GM12878 (cell line): ENCODE measurements around the gene SOX6. TPM values are rescaled to one million over a fixed set of nuclear protein-coding genes. Genes with fewer than 3 reads are reported as not detected.

Experiments used
- ATAC-seq: fragments of 200-7000 bp; cut with Tn5 transposase; 3 replicates; pipeline ENCODE4 v1.9.1; 2020; ENCODE audit warnings: mild to moderate bottlenecking, moderate library complexity
- BruUV-seq: library from RNA; stranded (reverse); fragments of 400-500 nt; replicated peaks from 2 replicates; lab custom pipeline; 2021; lab: Mats Ljungman, UMichigan
- CTCF ChIA-PET: fragments of 300-600 bp; sonication (Branson Sonifier 250); formaldehyde crosslinking; extraction: SDS; loops from one replicate; lab custom pipeline; 2021; ENCODE audit warnings: inconsistent platforms; lab: Yijun Ruan, JAX
- POLR2A ChIA-PET: fragments of 350-600 bp; formaldehyde crosslinking; extraction: SDS; loops from one replicate; lab custom pipeline; 2021; ENCODE audit warnings: inconsistent platforms; lab: Charles Lee
- RAD21 ChIA-PET: fragments of 300-600 bp; sonication (Branson Sonifier 250); formaldehyde crosslinking; loops from one replicate; lab custom pipeline; 2023; ENCODE audit warnings: antibody characterized with exemption; ENCODE audit not compliant: unreplicated experiment; lab: Charles Lee
- SMC1A ChIA-PET: fragments of 300-600 bp; sonication (Branson Sonifier 250); formaldehyde crosslinking; loops from one replicate; lab custom pipeline; 2023; ENCODE audit not compliant: unreplicated experiment, uncharacterized antibody; lab: Charles Lee
- DNase-seq: peaks from one replicate; pipeline ENCODE4 v3.0.0-alpha.2; 2011; ENCODE audit warnings: low read depth, low spot score
- FAIRE-seq: peaks from 3 replicates; lab custom pipeline; 2011; peaks lifted over from hg19 to GRCh38; lab: Jason Lieb, UNC
- H2AFZ ChIP-seq: 2 replicates; pipeline ENCODE4 v1.6.0; 2011; ENCODE audit warnings: low read depth, low read length, control low read depth; ENCODE audit not compliant: control insufficient read depth
- H3K27ac ChIP-seq: 2 replicates; pipeline ENCODE4 v1.5.1; 2011; ENCODE audit warnings: control low read depth; ENCODE audit not compliant: control insufficient read depth, insufficient read depth
- H3K27me3 ChIP-seq, 2 experiments: replicated peaks in 1 of 2; 2 replicates each; pipeline versions ENCODE4 v1.6.0 to v1.6.1; 2011; ENCODE audit warnings: low read length in 1 of 2; ENCODE audit not compliant: control insufficient read depth in 2 of 2, insufficient read depth in 2 of 2
- H3K36me3 ChIP-seq, 2 experiments: 2 replicates each; pipeline ENCODE4 v1.5.1; 2011; ENCODE audit warnings: low read length in 1 of 2; ENCODE audit not compliant: control insufficient read depth in 2 of 2, insufficient read depth in 2 of 2
- H3K4me1 ChIP-seq: 2 replicates; pipeline ENCODE4 v1.6.1; 2011; ENCODE audit warnings: mild to moderate bottlenecking, low read length, moderate library complexity, mixed read lengths; ENCODE audit not compliant: control insufficient read depth, insufficient read depth
- H3K4me2 ChIP-seq: 2 replicates; pipeline ENCODE4 v1.6.0; 2011; ENCODE audit warnings: control low read depth; ENCODE audit not compliant: control insufficient read depth, insufficient read depth
- H3K4me3 ChIP-seq: fragments of 200-600 bp; sonication (generic); 2 replicates; pipeline ENCODE4 v1.5.1; 2016
- H3K79me2 ChIP-seq: 2 replicates; pipeline ENCODE4 v1.6.0; 2011; ENCODE audit warnings: low read length; ENCODE audit not compliant: control insufficient read depth, insufficient read depth
- H3K9ac ChIP-seq: 2 replicates; pipeline ENCODE4 v1.8.0; 2011; ENCODE audit warnings: low read length, control low read depth, mixed read lengths; ENCODE audit not compliant: control insufficient read depth, insufficient read depth
- H3K9me3 ChIP-seq: replicated peaks from 3 replicates; pipeline ENCODE4 v1.5.1; 2011; ENCODE audit warnings: mild to moderate bottlenecking, low read length; ENCODE audit not compliant: control insufficient read depth, insufficient read depth
- H4K20me1 ChIP-seq: 2 replicates; pipeline ENCODE4 v1.6.0; 2011; ENCODE audit not compliant: control insufficient read depth, insufficient read depth
- CREM ChIP-seq: IDR thresholded peaks from 2 replicates; pipeline ENCODE4 v1.6.1; 2014; ENCODE audit warnings: antibody characterized with exemption, low read depth
- EED ChIP-seq: sonication (generic); IDR thresholded peaks from 2 replicates; pipeline ENCODE4 v1.6.1; 2016; ENCODE audit warnings: antibody characterized with exemption, low read depth
- EP300 ChIP-seq, 2 experiments: fragments of 150-350 bp in 1 of 2; IDR thresholded peaks; 2 replicates each; pipeline ENCODE4 v1.6.1; 2011 to 2012; ENCODE audit warnings: low read depth in 2 of 2, low read length in 2 of 2, borderline replicate concordance in 1 of 2, improper control_type of control experiment in 1 of 2, inconsistent platforms in 1 of 2; ENCODE audit not compliant: control insufficient read depth in 1 of 2
- FOXM1 ChIP-seq: IDR thresholded peaks from 2 replicates; pipeline ENCODE4 v1.6.1; 2012; ENCODE audit warnings: low read depth, mild to moderate bottlenecking, inconsistent platforms, low read length, moderate library complexity
- HDGF ChIP-seq: fragments of 450-650 bp; IDR thresholded peaks from 2 replicates; pipeline ENCODE4 v1.6.1; 2016; ENCODE audit warnings: antibody characterized with exemption
- IKZF2 ChIP-seq, 2 experiments: fragments of 450-650 bp; IDR thresholded peaks; 2 replicates each; pipeline ENCODE4 v1.6.1; 2017; ENCODE audit warnings: mild to moderate bottlenecking in 2 of 2, moderate library complexity in 2 of 2
- NFYA ChIP-seq: IDR thresholded peaks from 2 replicates; pipeline ENCODE4 v1.6.1; 2011; ENCODE audit warnings: low read depth, mild to moderate bottlenecking, low read length, improper control_type of control experiment, borderline replicate concordance
- POLR2A ChIP-seq: IDR thresholded peaks from 2 replicates; pipeline ENCODE4 v1.6.1; 2011; ENCODE audit warnings: low read depth, mild to moderate bottlenecking, low read length
- POU2F2 ChIP-seq: IDR thresholded peaks from 3 replicates; pipeline ENCODE4 v1.6.1; 2011; ENCODE audit warnings: low read depth, mild to moderate bottlenecking, low read length, borderline replicate concordance
- SPI1 ChIP-seq: IDR thresholded peaks from 2 replicates; pipeline ENCODE4 v1.6.1; 2011; ENCODE audit warnings: low read depth, mild to moderate bottlenecking, low read length, moderate library complexity, borderline replicate concordance; ENCODE audit not compliant: insufficient read depth
- ZNF24 ChIP-seq: fragments of 450-650 bp; IDR thresholded peaks from 2 replicates; pipeline ENCODE4 v1.6.1; 2017; ENCODE audit warnings: antibody characterized with exemption, mild to moderate bottlenecking
- WGBS: methylation state at CpG from one replicate; pipeline ENCODE4 v1.1.6; 2016; ENCODE audit warnings: low lambda C conversion rate; ENCODE audit not compliant: insufficient replicate concordance, insufficient coverage; ENCODE audit errors: missing lambda C conversion rate; 5-methylcytosine and 5-hydroxymethylcytosine counted together
- in situ Hi-C: fragments of 300-500 bp; cut with MboI; formaldehyde crosslinking; loops from 9 replicates; pipeline ENCODE4 v1.14.3; 2018; ENCODE audit warnings: mixed read lengths
- intact Hi-C: fragments of 100-400 bp; cut with micrococcal nuclease; formaldehyde crosslinking; loops from one replicate; pipeline ENCODE4 v1.14.2; 2022; ENCODE audit not compliant: unreplicated experiment
- polyA plus RNA-seq, 11 experiments: library from polyadenylated mRNA; depleted of rRNA in 4 of 11; unstranded in 6 of 11; stranded (reverse) in 5 of 11; fragments of >200 nt; fragmentation: Nextera tagmentation in 4 of 11; fragmentation: Illumina TruSeq in 1 of 11; extraction: Ambion mirVana in 4 of 11; extraction: Trizol in 1 of 11; gene quantifications; 1 replicate in 1 of 11; 2 replicates in 10 of 11; pipeline versions ENCODE4 v1.2.1 to v1.2.3, GENCODE V29; 2011 to 2016; ENCODE audit warnings: inconsistent platforms in 2 of 11, missing spikeins in 2 of 11, low read depth in 1 of 11
- total RNA-seq, 4 experiments: library from RNA; depleted of rRNA in 3 of 4; stranded (reverse); fragments of >200 nt in 3 of 4; fragmentation: Illumina TruSeq in 1 of 4; extraction: Trizol in 1 of 4; gene quantifications; 2 replicates each; pipeline versions ENCODE4 v1.2.1 to v1.2.3, GENCODE V29; 2013 to 2021
- TF ChIP-seq, protein P1 (sequence below): IDR thresholded peaks from 2 replicates; pipeline ENCODE4 v1.6.1; 2012; ENCODE audit warnings: low read depth, low read length, improper control_type of control experiment
- TF ChIP-seq, protein P2 (sequence below): fragments of 450-650 bp; IDR thresholded peaks from 2 replicates; pipeline ENCODE4 v1.6.1; 2017; ENCODE audit warnings: antibody characterized with exemption, mild to moderate bottlenecking, moderate library complexity
- TF ChIP-seq, protein P3 (sequence below): IDR thresholded peaks from 2 replicates; pipeline ENCODE4 v1.6.1; 2012; ENCODE audit warnings: mild to moderate bottlenecking, low read depth, low read length
- TF ChIP-seq, protein P4 (sequence below): fragments of 450-650 bp; IDR thresholded peaks from 2 replicates; pipeline ENCODE4 v1.6.1; 2017; ENCODE audit warnings: borderline replicate concordance

Gene SOX6
- total and polyA plus RNA-seq, 10 of the 15 experiments (the other 5 are each of a cell fraction or from before 2014, with no cell fraction given) = 0.03 to 0.71 (median 0.29) TPM; not detected in 4

DNA sequence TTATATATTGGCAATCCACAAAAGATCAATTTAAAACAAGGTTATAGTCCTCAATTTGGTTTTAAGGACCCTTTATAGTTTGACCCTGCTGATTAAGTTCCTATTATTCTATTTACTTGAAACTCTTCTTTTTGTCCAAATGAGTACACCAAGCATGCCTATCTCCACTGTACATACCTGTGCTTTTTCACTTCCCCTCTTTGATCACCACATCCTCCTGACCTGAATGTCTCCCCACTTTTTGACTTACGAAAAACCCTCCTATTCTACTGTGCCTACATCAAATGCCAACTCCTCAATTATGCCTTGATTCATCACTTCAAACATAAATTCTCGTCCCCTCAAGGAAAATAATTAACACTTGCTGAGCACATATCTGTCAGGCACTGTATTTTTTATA is 113.5 kb downstream of the SOX6 start:
- ChIA-PET SMC1A (no interaction called here), RAD21 (no interaction called here)
- H3K9me3 ChIP-seq = no peaks in the 10 kb centered on the region
- ATAC-seq = peak; percentile 71
- no peak overlapping the region for H3K27ac ChIP-seq
- no peak overlapping the region for H3K4me3 ChIP-seq
- H3K27me3 ChIP-seq = no peaks in the 10 kb centered on the region
- H3K79me2 ChIP-seq = no peaks in the 10 kb centered on the region
- no peaks in the 10 kb centered on the region for H4K20me1 ChIP-seq
- in situ Hi-C loops = no loop called here
- no peak for FAIRE-seq
- no peak overlapping the region for H3K4me2 ChIP-seq
- no peak overlapping the region for H3K9ac ChIP-seq
- no peaks in the 10 kb centered on the region for H3K36me3 ChIP-seq
- TF ChIP-seq, protein P1, sequence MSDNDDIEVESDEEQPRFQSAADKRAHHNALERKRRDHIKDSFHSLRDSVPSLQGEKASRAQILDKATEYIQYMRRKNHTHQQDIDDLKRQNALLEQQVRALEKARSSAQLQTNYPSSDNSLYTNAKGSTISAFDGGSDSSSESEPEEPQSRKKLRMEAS = no peak
- TF ChIP-seq POLR2A (no peak), EP300 (IDR thresholded peaks at IDR 0.05; ENCODE audit: borderline replicate concordance in 1 of 2, control insufficient read depth in 1 of 2, low read depth in 2 of 2, low read length in 2 of 2) (0 out of 4 replicates have a peak, but pooled peaks of 1 of the 2 experiments have one; percentile 12), POU2F2 (no peak), EED (no peak), FOXM1 (no peak), NFYA (no peak), HDGF (no peak), SPI1 (peak; percentile 75; the same call in 1 of the 2 replicates), CREM (no peak), IKZF2 (IDR thresholded peaks at IDR 0.05) (no peak), ZNF24 (no peak)
- TF ChIP-seq, protein P2, sequence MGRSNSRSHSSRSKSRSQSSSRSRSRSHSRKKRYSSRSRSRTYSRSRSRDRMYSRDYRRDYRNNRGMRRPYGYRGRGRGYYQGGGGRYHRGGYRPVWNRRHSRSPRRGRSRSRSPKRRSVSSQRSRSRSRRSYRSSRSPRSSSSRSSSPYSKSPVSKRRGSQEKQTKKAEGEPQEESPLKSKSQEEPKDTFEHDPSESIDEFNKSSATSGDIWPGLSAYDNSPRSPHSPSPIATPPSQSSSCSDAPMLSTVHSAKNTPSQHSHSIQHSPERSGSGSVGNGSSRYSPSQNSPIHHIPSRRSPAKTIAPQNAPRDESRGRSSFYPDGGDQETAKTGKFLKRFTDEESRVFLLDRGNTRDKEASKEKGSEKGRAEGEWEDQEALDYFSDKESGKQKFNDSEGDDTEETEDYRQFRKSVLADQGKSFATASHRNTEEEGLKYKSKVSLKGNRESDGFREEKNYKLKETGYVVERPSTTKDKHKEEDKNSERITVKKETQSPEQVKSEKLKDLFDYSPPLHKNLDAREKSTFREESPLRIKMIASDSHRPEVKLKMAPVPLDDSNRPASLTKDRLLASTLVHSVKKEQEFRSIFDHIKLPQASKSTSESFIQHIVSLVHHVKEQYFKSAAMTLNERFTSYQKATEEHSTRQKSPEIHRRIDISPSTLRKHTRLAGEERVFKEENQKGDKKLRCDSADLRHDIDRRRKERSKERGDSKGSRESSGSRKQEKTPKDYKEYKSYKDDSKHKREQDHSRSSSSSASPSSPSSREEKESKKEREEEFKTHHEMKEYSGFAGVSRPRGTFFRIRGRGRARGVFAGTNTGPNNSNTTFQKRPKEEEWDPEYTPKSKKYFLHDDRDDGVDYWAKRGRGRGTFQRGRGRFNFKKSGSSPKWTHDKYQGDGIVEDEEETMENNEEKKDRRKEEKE = no peak
- TF ChIP-seq, protein P3, sequence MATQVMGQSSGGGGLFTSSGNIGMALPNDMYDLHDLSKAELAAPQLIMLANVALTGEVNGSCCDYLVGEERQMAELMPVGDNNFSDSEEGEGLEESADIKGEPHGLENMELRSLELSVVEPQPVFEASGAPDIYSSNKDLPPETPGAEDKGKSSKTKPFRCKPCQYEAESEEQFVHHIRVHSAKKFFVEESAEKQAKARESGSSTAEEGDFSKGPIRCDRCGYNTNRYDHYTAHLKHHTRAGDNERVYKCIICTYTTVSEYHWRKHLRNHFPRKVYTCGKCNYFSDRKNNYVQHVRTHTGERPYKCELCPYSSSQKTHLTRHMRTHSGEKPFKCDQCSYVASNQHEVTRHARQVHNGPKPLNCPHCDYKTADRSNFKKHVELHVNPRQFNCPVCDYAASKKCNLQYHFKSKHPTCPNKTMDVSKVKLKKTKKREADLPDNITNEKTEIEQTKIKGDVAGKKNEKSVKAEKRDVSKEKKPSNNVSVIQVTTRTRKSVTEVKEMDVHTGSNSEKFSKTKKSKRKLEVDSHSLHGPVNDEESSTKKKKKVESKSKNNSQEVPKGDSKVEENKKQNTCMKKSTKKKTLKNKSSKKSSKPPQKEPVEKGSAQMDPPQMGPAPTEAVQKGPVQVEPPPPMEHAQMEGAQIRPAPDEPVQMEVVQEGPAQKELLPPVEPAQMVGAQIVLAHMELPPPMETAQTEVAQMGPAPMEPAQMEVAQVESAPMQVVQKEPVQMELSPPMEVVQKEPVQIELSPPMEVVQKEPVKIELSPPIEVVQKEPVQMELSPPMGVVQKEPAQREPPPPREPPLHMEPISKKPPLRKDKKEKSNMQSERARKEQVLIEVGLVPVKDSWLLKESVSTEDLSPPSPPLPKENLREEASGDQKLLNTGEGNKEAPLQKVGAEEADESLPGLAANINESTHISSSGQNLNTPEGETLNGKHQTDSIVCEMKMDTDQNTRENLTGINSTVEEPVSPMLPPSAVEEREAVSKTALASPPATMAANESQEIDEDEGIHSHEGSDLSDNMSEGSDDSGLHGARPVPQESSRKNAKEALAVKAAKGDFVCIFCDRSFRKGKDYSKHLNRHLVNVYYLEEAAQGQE = no peak
- TF ChIP-seq, protein P4, sequence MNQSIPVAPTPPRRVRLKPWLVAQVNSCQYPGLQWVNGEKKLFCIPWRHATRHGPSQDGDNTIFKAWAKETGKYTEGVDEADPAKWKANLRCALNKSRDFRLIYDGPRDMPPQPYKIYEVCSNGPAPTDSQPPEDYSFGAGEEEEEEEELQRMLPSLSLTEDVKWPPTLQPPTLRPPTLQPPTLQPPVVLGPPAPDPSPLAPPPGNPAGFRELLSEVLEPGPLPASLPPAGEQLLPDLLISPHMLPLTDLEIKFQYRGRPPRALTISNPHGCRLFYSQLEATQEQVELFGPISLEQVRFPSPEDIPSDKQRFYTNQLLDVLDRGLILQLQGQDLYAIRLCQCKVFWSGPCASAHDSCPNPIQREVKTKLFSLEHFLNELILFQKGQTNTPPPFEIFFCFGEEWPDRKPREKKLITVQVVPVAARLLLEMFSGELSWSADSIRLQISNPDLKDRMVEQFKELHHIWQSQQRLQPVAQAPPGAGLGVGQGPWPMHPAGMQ = no peak
- TF ChIP-seq, all 136 proteins: peak for 2
- 0% methylated on average over 2 of the region's 2 CpGs for WGBS
- CTCF ChIA-PET = no interaction called here
- intact Hi-C loops = no loop called here
- Histone ChIP-seq H3K4me1 (no peaks in the 10 kb centered on the region), H2AFZ (no peak overlapping the region)
- BruUV-seq = no TSS peak
- POLR2A ChIA-PET = no interaction called here
- DNase-seq = no peak
